Amniotic stem cell (primary cell): Measurements from ENCODE around the gene GPR146.
"Not testable (repeated sequence)": the region's sequence is repeated elsewhere in the genome, so short reads cannot be mapped to it uniquely, and the experiment has no call there.

ENCODE experiments used
- DNase-seq: peaks from one replicate; lab custom pipeline; 2025; lab: John Stamatoyannopoulos, UW

Gene GPR146

GRCh38 chr7:1058311-1058710 is 14.0 kb downstream of the GPR146 start:
- no peak for DNase-seq

DNA sequence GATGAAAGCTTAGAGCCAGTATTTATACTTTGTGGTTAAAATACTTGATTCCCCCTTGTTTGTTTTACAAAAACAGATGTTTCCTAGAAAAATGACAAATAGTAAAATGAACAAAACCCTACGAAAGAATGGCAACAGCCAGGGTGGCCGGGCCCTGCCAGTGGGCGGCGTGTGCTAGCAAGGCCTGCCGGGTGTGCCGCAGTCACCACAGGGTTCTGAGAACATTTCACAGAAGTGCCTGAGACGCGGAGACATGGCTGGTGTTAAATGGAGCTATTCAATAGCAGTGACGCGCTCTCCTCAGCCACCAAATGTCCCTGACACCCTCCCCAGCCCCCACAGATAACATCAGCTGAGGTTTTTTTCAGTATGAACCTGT is 14.5 kb downstream of the GPR146 start:
- DNase-seq, result no peak

GRCh38 chr7:1059200-1060091 is 15.1 kb downstream of the GPR146 start:
- DNase-seq, result no peak

- no peak for DNase-seq
Measured at GRCh38 chr7:1060315-1061072, 16.1 kb downstream of the GPR146 start.

GRCh38 chr7:1061180-1061579 is 16.8 kb downstream of the GPR146 start:
- no peak for DNase-seq

- no peak for DNase-seq
Measured at GRCh38 chr7:1062296-1063294, 18.2 kb downstream of the GPR146 start.

DNA sequence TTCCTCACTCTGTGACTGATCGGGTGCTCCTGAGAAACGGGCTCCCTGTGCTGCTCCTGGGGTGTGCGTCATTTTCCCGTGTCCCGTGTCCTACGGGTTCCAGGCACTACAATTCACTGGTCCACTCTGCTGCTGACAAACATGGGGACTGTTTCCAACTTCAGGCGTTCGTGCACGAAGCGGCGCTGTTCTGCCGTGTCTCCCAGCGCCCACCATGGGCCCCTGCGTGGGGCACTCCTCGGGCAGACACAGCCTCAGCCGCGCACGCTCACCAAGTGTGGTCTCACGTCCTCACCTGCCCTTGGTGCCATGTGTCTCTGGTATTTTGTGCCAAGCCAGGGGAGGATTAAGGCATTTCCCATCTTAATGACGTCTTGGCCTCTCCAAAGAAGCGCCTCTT is 19.0 kb downstream of the GPR146 start:
- DNase-seq, result no peak

GRCh38 chr7:1064581-1064980 is 20.2 kb downstream of the GPR146 start:
- no peak for DNase-seq

GRCh38 chr7:1065263-1065584 is 20.9 kb downstream of the GPR146 start:
- no peak for DNase-seq

DNA sequence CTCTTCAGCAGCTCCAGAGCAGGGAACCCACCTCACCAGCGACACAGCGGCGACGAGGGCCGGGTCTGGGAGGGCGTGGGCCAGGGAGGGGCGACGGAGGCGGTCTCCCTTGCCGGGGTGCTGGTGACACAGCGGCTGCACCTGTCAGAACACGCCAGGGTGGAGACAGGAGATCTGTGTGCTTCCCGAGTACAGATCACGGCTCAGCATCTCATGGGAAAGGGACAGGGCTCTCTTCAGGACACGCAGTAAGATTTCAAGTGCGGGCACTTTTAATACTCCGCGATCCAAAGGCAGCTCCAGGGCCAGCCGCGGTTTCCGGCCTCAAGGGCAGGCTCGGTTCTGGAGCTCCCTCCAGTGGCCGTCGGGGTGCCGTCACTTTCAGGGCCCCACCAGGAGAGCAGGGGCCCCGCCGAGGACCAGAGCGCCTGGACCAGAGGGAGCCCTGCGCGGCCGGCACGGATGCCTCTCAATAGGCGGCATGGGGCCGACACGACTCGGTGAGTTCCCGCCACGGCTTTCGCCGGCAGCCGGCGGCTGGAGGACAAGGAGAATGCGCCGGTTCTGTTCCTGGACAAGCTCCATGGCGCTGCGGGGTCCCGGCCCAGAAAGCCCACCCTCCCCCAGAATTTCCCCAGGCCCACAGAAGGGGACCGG is 21.4 kb downstream of the GPR146 start:
- DNase-seq, result peak; percentile 26

DNA sequence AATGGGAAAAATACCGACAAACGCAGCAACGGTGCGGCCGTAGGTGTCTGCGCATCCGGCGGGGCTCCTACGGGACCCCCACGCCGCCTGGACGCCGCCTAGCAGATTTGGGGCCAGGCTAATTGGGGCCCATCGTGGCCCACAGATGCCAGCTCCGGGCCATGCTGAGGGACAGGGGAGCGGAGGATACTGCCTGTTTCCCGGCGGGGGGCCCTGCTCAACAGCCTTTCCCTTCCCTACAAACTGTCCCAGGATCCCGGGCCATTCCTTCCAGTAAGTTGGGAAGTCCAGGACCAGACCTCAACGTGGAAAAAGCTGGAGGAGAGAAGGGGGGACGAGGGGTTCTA is 21.9 kb downstream of the GPR146 start:
- no peak for DNase-seq

DNA sequence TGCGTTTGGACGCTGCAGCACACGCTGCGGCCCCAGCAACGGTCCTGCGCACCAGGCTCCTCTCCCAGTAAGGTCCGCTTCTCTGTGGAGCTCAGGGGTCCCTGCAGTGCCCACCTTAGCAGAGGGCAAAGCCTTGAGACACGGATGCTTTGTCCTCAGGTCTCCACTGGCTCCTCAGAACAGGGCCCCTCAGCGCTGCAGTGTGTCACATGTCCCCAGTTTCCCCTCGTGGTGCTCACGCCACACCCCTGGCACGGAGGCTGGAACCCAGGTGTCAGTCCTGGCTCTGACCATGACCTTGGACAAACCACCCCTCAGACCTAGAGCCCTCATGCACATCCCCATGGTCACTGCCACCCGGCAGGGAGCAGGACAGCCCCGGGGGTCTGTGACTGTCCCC is 23.7 kb downstream of the GPR146 start:
- no peak for DNase-seq

GRCh38 chr7:1068619-1069018 is 24.3 kb downstream of the GPR146 start:
- no peak for DNase-seq

DNA sequence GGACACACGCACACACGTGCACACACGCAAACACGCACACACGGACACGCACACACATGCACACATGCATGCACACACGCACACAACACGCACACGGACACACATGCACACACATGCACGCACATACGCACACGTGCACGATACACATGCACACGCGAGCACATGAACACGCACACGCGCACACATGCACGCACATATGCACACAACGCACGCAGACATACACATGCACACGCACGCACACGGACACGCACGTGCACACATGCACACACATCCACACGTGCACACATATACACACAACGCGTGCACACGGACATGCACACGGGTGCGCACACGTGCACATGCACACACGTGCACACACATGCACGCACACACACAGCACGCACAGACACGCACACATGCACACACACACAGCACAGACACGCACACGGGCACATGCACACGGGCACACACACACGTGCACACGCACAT is 26.2 kb downstream of the GPR146 start:
- no peak for DNase-seq

GRCh38 chr7:1071731-1072254 is 27.4 kb downstream of the GPR146 start:
- no peak for DNase-seq

- no peak for DNase-seq
Measured at GRCh38 chr7:1073142-1073977, 29.0 kb downstream of the GPR146 start.

DNA sequence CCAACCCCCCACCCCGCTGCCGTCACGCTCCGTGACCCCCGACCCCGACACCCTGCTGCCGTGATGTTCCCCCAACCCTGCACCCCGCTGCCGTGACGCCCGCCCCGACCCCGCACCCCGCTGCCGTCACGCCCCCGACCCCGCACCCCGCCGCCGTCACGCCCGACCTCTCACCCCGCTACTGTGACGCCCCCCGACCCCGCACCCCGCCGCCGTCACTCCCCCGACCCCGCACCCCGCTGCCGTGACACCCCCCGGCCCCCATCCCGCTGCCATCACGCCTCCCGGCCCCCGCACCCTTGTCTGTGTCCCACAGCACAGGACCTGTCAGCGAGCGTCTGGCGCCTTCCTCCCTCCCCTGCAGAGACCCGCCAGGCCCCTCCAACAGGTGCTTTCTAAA is 29.7 kb downstream of the GPR146 start:
- not testable (repeated sequence) for DNase-seq

DNA sequence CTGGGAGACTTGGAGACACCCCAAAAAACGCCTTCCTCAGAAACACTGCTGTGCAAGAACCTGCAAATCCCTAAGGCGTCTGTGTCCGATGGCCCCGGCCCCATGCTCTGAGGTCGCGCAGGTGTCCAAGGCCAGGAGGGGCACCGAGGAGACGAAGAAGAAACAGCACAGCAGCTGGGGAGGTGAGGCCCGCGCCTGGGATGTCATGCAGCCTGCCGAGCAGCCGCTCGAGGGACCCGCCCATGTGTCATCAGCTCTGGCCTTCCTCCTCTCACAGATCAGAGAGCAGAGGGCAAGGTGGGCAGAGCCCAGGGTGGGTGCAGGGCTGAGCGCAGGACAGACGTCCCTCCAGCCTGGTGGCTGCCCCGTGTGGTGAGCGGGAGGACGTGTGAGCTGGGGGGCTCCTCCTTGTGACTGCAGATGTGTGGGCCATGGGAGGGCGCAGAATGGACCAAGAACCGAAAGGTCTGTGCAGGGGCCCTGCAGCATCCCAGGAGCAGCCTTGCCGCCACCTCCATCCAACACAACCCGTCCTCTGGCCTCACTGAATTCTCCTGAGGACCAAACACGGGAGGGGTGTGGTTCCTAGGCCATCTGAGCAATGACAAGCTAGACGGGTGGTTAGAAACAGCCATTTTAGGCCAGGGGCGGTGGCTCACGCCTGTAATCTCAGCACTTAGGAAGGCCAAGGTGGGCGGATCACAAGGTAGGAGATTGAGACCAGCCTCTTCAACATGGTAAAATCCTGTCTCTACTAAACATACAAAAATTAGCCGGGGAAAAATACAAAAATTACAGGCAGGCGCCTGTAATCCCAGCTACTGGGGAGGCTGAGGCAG is 30.5 kb downstream of the GPR146 start:
- DNase-seq, result no peak
